Measurements from ENCODE around the gene ARPIN. TPM values are rescaled to one million over a fixed set of nuclear protein-coding genes. Genes with fewer than 3 reads are reported as not detected.

ARPIN gene
- total RNA-seq, 2 donors from 2014 or later, result 8.3 to 11.8 TPM

DNA sequence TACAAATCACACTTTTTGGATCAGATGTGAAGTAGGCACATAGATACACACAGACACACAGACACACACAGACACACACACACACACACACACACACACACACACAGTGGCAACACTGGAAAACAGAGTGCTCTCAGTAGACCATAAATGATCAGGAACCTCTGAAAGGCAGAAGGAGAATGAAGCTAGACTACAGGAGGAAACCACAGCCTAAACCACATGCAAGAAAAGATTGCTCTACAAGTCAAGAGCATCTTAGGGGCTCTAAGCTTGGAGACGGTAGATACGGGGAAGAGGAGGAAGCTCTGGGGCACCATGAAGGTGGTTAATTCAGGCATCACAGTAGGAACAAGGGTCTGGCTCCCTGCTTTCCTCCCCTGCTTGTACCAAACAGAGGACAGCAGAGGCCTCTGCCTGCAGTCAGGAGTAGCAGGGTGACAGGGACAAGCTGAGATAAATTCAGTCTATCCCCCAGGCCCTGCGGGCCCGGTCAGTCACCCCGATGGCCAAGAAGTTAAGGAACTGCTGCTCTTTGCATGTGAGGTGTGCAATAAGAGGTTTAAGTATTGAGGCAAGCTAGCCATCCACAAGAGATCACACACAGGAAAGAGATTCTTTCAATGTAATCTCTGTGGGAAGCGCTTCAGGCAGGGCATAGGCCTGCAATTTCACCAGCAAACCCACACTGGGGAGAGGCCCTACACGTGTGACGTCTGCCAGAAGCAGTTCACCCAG, 23.5 kb upstream of the ARPIN start:
- H3K27me3 ChIP-seq, result no peaks in the 10 kb centered on the region
- no peak overlapping the region for H3K4me3 ChIP-seq
- no peak for DNase-seq (ENCODE audit: low spot score)
- H3K36me3 ChIP-seq, result no peaks in the 10 kb centered on the region
- H3K4me1 ChIP-seq, result no peaks in the 10 kb centered on the region
- H3K9me3 ChIP-seq, result no peaks in the 10 kb centered on the region
- TF ChIP-seq, protein P1, sequence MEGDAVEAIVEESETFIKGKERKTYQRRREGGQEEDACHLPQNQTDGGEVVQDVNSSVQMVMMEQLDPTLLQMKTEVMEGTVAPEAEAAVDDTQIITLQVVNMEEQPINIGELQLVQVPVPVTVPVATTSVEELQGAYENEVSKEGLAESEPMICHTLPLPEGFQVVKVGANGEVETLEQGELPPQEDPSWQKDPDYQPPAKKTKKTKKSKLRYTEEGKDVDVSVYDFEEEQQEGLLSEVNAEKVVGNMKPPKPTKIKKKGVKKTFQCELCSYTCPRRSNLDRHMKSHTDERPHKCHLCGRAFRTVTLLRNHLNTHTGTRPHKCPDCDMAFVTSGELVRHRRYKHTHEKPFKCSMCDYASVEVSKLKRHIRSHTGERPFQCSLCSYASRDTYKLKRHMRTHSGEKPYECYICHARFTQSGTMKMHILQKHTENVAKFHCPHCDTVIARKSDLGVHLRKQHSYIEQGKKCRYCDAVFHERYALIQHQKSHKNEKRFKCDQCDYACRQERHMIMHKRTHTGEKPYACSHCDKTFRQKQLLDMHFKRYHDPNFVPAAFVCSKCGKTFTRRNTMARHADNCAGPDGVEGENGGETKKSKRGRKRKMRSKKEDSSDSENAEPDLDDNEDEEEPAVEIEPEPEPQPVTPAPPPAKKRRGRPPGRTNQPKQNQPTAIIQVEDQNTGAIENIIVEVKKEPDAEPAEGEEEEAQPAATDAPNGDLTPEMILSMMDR (IDR thresholded peaks at IDR 0.05), result no peak
- H3K27ac ChIP-seq, result no peak overlapping the region

DNA sequence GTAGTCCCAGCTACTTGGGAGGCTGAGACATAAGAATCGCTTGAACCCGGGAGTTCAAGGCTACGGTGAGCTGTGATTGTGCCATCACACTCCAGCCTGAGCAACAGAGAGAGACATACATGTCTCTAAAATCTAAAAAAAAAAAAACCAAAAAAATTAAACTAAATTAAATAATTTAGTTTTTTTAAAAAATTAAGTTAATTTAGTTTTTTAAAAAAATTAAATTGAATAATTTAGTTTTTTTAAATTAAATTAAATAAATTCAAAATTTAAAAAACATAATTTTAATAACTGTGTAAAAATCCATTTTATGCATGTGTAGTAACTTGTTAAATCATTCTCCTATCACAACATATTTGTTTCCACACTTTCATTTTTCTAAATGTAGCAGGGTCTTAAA, 20.1 kb upstream of the ARPIN start:
- Histone ChIP-seq H3K36me3 (no peaks in the 10 kb centered on the region), H3K27me3 (no peaks in the 10 kb centered on the region), H3K4me3 (no peak overlapping the region), H3K9me3 (no peaks in the 10 kb centered on the region), H3K4me1 (no peaks in the 10 kb centered on the region), H3K27ac (no peak overlapping the region)
- TF ChIP-seq, protein P1 (IDR thresholded peaks at IDR 0.05), result no peak
- no peak for DNase-seq (ENCODE audit: low spot score)

DNA sequence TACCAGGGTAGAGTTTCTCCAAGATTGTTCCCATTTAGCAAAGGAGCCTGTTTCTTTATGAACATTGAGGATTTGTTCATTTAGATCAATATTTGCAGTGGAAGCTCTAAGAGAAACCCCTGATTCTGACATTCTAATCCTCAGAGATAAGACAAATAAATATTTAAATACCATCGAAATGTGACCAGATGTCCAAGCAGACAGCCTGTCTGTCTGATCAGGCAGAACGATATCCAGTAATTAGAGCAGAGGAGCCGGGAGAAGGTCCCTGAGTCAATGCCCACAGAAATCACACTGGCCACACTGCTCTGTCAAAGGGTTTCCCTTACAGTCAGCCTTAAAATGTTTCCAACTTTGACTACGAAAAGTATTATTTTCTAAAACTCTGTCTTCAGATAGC, 15.7 kb upstream of the ARPIN start:
- H3K27ac ChIP-seq, result no peak overlapping the region
- H3K4me3 ChIP-seq, result no peak overlapping the region
- TF ChIP-seq, protein P1 (IDR thresholded peaks at IDR 0.05), result no peak
- H3K9me3 ChIP-seq, result no peaks in the 10 kb centered on the region
- DNase-seq (ENCODE audit: low spot score), result no peak
- no peaks in the 10 kb centered on the region for H3K27me3 ChIP-seq
- H3K36me3 ChIP-seq, result no peaks in the 10 kb centered on the region
- no peaks in the 10 kb centered on the region for H3K4me1 ChIP-seq

DNA sequence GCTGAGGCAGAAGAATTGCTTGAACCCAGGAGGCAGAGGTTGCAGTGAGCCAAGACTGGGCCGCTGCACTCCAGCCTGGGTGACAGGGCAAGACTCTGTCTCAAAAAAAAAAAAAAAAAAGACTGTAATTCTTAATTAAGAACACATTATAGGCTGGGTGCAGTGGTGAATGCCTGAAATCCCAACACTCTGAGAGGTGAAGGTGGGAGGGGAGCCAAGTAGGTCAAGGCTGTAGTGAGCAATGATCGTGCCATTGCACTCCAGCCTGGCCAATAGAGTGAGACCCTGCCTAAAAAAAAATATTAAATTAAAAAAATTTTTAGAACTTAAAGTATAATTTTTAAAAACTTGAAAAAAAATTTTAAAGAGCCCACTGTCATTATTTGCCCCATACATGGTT, 13.4 kb upstream of the ARPIN start:
- no peaks in the 10 kb centered on the region for H3K27me3 ChIP-seq
- H3K4me3 ChIP-seq, result no peak overlapping the region
- TF ChIP-seq, protein P1 (IDR thresholded peaks at IDR 0.05), result no peak
- no peaks in the 10 kb centered on the region for H3K36me3 ChIP-seq
- H3K4me1 ChIP-seq, result no peaks in the 10 kb centered on the region
- no peak for DNase-seq (ENCODE audit: low spot score)
- H3K27ac ChIP-seq, result no peak overlapping the region
- H3K9me3 ChIP-seq, result no peaks in the 10 kb centered on the region

DNA sequence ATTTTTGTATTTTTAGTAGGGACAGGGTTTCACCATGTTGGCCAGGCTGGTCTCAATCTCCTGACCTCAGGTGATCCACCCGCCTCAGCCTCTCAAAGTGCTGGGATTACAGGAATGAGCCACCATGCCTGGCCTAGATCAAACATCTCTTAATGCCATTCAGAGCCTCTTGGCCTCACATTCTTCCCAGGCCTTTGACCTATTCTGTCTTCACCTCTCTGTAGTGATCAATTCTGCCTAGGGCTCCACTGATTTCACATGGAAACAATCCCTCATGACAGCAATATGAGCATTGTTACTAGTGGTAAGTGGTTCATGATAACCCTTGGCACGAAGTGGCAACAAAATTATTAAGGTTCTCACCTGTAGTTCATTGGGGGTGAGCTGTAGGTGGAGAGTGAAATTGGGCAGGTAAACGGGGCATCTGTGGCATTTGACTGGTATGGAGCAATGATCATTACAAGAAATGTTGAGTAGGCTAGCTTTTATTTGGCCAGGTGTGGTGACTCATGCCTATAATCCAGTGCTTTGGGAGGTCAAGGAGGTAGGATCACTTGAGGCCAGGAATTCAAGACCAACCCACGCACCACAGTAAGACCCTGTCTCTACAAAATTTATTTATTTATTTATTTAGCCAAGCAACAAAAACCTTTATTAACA, 4.8 kb upstream of the ARPIN start:
- Histone ChIP-seq H3K36me3 (no peaks in the 10 kb centered on the region), H3K9me3 (no peaks in the 10 kb centered on the region), H3K27me3 (no peaks in the 10 kb centered on the region), H3K4me3 (no peak overlapping the region), H3K27ac (no peak overlapping the region), H3K4me1 (peaks cover 0 to 8% of the 10 kb centered on the region in 2 donors)
- DNase-seq (ENCODE audit: low spot score), result no peak
- TF ChIP-seq, protein P1 (IDR thresholded peaks at IDR 0.05), result no peak

Data from right atrium auricular region (tissue), 2 donors.